SKM-1 treated with dmso at 0.1 percent for 144 hours (cell line): ENCODE measurements around the gene FGR.
"Not testable (repeated sequence)": the region's sequence is repeated elsewhere in the genome, so short reads cannot be mapped to it uniquely, and the experiment has no call there.

Source experiments
- DNase-seq: peaks from one replicate; lab custom pipeline; 2025; ENCODE audit not compliant: unreplicated experiment; lab: John Stamatoyannopoulos, UW

Gene FGR

GRCh38 chr1:27635396-27636142 lies 584 bp upstream of the FGR start:
- no peak for DNase-seq

GRCh38 chr1:27634177-27634984 lies 604 bp downstream of the FGR start:
- DNase-seq: no peak

- DNase-seq: no peak
Measured at GRCh38 chr1:27633640-27634176, 1.3 kb downstream of the FGR start.

GRCh38 chr1:27633298-27633610 lies 1.7 kb downstream of the FGR start:
- no peak for DNase-seq

- peak; percentile 51 for DNase-seq
Measured at GRCh38 chr1:27632387-27633297, 2.3 kb downstream of the FGR start.

- DNase-seq: no peak
Measured at GRCh38 chr1:27630859-27631491, 4.0 kb downstream of the FGR start.

- DNase-seq: no peak
Measured at GRCh38 chr1:27628712-27629111, 6.3 kb downstream of the FGR start.

GRCh38 chr1:27627733-27628132 lies 7.3 kb downstream of the FGR start:
- not testable (repeated sequence) for DNase-seq

GRCh38 chr1:27627061-27627460 lies 7.9 kb downstream of the FGR start:
- DNase-seq: no peak

- DNase-seq: peak; percentile 98
Measured at GRCh38 chr1:27626031-27626935, 8.7 kb downstream of the FGR start.

- DNase-seq: no peak
Measured at GRCh38 chr1:27624467-27625178, 10.4 kb downstream of the FGR start.

GRCh38 chr1:27623327-27624212 lies 11.4 kb downstream of the FGR start:
- DNase-seq: no peak

GRCh38 chr1:27622828-27623227 lies 12.2 kb downstream of the FGR start:
- DNase-seq: no peak

- peak; percentile 65 for DNase-seq
Measured at GRCh38 chr1:27621051-27621920, 13.7 kb downstream of the FGR start.

- DNase-seq: not testable (repeated sequence)
Measured at GRCh38 chr1:27619782-27620438, 15.1 kb downstream of the FGR start.

- DNase-seq: peak; percentile 91
Measured at GRCh38 chr1:27618341-27619082, 16.5 kb downstream of the FGR start.
